ENCODE results near the gene SUSD6.

GRCh38 chr14:69561893-69562292 lies 49.5 kb upstream of the SUSD6 start:
- TF ChIP-seq CTCF (IDR thresholded peaks at IDR 0.05 in 4 of 5, conservative IDR thresholded peaks at IDR 0.05 in 1 of 5): no peak
- TF ChIP-seq POLR2A (IDR thresholded peaks at IDR 0.05): no peak
